ENCODE data around the gene C1orf74. TPM values are rescaled to one million over a fixed set of nuclear protein-coding genes. Genes with fewer than 3 reads are reported as not detected.

The C1orf74 gene
- 1.3 to 2.0 TPM (median 1.8 TPM) in 5 replicates for total RNA-seq (2022; extraction: Qiagen RNA extraction)

GRCh38 chr1:209784265-209785169, at the start of gene C1orf74:
Gene C1orf74 (minus strand): TSS chr1:209784559. CDS start chr1:209783634, 925 bp downstream.

GRCh38 chr1:209827384-209828262, 43.3 kb upstream of the C1orf74 start, which contains the start of gene UTP25:
Gene UTP25 (plus strand): TSS chr1:209827972. CDS start chr1:209828064, 92 bp downstream.

GRCh38 chr1:209805875-209806760, 21.8 kb upstream of the C1orf74 start, which contains the start of gene IRF6:
Gene IRF6 (minus strand): TSS chr1:209806142. CDS start chr1:209801413, 4,729 bp downstream.

GRCh38 chr1:209755926-209756614, 28.3 kb downstream of the C1orf74 start, which contains the start of gene TRAF3IP3:
Gene TRAF3IP3 (plus strand): TSS chr1:209756053. CDS start chr1:209760040, 3,987 bp downstream.

Other genes with a start within 250 kb of the C1orf74 start
- gene CAMK1G, start 200.8 kb downstream of the C1orf74 start, total RNA-seq (2022; extraction: Qiagen RNA extraction) = 0.14 to 0.43 TPM (median 0.30 TPM) in 5 replicates
- 14.4 to 21.7 TPM (median 19.4 TPM) in 5 replicates for gene LAMB3, start 132.1 kb downstream of the C1orf74 start, total RNA-seq (2022; extraction: Qiagen RNA extraction)
- gene G0S2, start 109.1 kb downstream of the C1orf74 start, total RNA-seq (2022; extraction: Qiagen RNA extraction) = 3.2 to 4.1 TPM (median 3.4 TPM) in 5 replicates
- gene HSD11B1, start 79.7 kb downstream of the C1orf74 start, total RNA-seq (2022; extraction: Qiagen RNA extraction) = 0.26 to 0.62 TPM (median 0.45 TPM) in 5 replicates
- not detected in 5 replicates for gene TRAF3IP3, start 28.5 kb downstream of the C1orf74 start, total RNA-seq (2022; extraction: Qiagen RNA extraction)
- gene IRF6, start 21.6 kb upstream of the C1orf74 start, total RNA-seq (2022; extraction: Qiagen RNA extraction) = 0.13 to 0.29 TPM (median 0.21 TPM) in 5 replicates
- 10.1 to 12.6 TPM (median 11.5 TPM) in 5 replicates for gene UTP25, start 43.4 kb upstream of the C1orf74 start, total RNA-seq (2022; extraction: Qiagen RNA extraction)
- 0.03 to 0.06 TPM (median 0.06 TPM) in 5 replicates for gene SYT14, start 153.7 kb upstream of the C1orf74 start, total RNA-seq (2022; extraction: Qiagen RNA extraction)